ENCODE results near the gene HHEX.
A peak's percentile ranks its signal among the peaks of the same experiment; 100 is the strongest.

HHEX gene

DNA sequence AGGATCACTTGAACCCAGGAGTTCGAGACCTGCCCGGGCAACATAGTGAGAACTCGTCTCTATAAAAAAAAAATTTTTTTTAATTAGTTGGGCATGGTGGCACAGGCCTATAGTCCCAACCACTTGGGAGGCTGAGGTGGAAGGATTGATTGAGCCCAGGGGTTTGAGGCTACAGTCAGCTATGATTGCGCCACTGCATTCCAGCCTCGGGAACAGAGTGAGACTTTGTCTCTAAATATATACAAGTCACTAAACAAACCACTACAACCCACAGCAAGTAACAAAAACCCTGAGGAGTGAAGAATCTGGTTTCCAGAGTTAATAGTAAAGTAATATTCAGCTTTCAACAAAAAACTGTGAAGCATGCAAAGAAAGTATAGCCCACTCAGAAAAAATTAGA, 32.7 kb upstream of the HHEX start:
- peak; percentile 54; the same call in 1 of the 2 replicates for TF ChIP-seq CEBPB (IDR thresholded peaks at IDR 0.05)
- TF ChIP-seq, protein P1, sequence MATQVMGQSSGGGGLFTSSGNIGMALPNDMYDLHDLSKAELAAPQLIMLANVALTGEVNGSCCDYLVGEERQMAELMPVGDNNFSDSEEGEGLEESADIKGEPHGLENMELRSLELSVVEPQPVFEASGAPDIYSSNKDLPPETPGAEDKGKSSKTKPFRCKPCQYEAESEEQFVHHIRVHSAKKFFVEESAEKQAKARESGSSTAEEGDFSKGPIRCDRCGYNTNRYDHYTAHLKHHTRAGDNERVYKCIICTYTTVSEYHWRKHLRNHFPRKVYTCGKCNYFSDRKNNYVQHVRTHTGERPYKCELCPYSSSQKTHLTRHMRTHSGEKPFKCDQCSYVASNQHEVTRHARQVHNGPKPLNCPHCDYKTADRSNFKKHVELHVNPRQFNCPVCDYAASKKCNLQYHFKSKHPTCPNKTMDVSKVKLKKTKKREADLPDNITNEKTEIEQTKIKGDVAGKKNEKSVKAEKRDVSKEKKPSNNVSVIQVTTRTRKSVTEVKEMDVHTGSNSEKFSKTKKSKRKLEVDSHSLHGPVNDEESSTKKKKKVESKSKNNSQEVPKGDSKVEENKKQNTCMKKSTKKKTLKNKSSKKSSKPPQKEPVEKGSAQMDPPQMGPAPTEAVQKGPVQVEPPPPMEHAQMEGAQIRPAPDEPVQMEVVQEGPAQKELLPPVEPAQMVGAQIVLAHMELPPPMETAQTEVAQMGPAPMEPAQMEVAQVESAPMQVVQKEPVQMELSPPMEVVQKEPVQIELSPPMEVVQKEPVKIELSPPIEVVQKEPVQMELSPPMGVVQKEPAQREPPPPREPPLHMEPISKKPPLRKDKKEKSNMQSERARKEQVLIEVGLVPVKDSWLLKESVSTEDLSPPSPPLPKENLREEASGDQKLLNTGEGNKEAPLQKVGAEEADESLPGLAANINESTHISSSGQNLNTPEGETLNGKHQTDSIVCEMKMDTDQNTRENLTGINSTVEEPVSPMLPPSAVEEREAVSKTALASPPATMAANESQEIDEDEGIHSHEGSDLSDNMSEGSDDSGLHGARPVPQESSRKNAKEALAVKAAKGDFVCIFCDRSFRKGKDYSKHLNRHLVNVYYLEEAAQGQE (IDR thresholded peaks at IDR 0.05; ENCODE audit: low read depth), result no peak

DNA sequence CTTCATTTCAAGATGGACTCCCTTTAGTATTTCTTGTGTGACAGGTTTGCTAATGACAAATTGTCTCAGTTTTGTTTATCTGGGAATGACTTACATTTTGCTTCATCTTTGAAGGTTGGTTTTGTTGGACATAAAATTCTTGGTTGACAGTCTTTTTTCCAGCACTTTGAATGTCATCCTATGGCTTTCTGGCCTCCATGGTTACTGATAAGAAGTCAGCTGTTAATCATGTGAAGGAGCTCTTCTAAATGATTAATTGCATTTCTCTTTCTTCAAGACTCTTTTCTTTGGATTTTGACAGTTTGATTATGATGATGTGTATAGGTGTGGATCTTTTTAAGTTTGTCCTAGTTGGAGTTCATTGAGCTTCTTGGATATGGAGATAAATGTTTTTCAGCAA, 26.9 kb upstream of the HHEX start:
- TF ChIP-seq ZBTB7A (IDR thresholded peaks at IDR 0.05; ENCODE audit: low read depth) (no peak), FOXM1 (IDR thresholded peaks at IDR 0.05; ENCODE audit: borderline replicate concordance, low read depth) (no peak), NFIC (IDR thresholded peaks at IDR 0.05) (no peak), EP300 (IDR thresholded peaks at IDR 0.05; ENCODE audit: borderline replicate concordance) (no peak), TAF1 (IDR thresholded peaks at IDR 0.05; ENCODE audit: low read depth) (no peak), RAD21 (IDR thresholded peaks at IDR 0.05; ENCODE audit: low read depth) (no peak), YY1 (IDR thresholded peaks at IDR 0.05; ENCODE audit: low read depth) (no peak), EGR1 (IDR thresholded peaks at IDR 0.05) (no peak), TCF12 (IDR thresholded peaks at IDR 0.05; ENCODE audit: low read depth) (no peak), CREB1 (IDR thresholded peaks at IDR 0.05; ENCODE audit: low read depth) (no peak)
- TF ChIP-seq, protein P1 (IDR thresholded peaks at IDR 0.05; ENCODE audit: low read depth), result no peak
- TF ChIP-seq, protein P2, sequence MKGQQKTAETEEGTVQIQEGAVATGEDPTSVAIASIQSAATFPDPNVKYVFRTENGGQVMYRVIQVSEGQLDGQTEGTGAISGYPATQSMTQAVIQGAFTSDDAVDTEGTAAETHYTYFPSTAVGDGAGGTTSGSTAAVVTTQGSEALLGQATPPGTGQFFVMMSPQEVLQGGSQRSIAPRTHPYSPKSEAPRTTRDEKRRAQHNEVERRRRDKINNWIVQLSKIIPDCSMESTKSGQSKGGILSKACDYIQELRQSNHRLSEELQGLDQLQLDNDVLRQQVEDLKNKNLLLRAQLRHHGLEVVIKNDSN (IDR thresholded peaks at IDR 0.05), result no peak

DNA sequence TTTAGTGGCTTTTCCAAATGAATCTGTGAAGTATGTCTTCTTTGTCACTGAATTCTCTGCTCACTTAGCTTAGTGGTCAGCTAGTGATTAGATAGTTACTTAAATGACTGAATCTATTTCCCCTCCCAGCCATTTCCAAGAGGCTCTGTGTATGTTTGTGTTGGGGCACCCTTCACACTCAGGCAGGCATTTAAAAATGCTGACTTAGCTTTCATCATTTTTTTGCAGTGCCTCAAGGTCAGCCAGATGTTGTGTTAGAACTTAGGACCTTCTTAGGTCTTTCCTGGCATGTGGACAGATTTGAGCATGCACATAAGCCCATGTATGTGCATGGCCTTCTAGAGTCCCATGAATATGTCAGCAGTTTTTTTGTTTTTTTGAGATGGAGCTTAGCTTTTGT, 25.4 kb upstream of the HHEX start:
- no peak for TF ChIP-seq YY1 (IDR thresholded peaks at IDR 0.05; ENCODE audit: low read depth)
- no peak for TF ChIP-seq RAD21 (IDR thresholded peaks at IDR 0.05; ENCODE audit: low read depth)
- no peak for TF ChIP-seq ZBTB7A (IDR thresholded peaks at IDR 0.05; ENCODE audit: low read depth)
- TF ChIP-seq CEBPB (IDR thresholded peaks at IDR 0.05), result no peak
- no peak for TF ChIP-seq FOXM1 (IDR thresholded peaks at IDR 0.05; ENCODE audit: borderline replicate concordance, low read depth)
- TF ChIP-seq, protein P3, sequence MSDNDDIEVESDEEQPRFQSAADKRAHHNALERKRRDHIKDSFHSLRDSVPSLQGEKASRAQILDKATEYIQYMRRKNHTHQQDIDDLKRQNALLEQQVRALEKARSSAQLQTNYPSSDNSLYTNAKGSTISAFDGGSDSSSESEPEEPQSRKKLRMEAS (IDR thresholded peaks at IDR 0.05), result no peak
- TF ChIP-seq, protein P1 (IDR thresholded peaks at IDR 0.05; ENCODE audit: low read depth), result no peak

DNA sequence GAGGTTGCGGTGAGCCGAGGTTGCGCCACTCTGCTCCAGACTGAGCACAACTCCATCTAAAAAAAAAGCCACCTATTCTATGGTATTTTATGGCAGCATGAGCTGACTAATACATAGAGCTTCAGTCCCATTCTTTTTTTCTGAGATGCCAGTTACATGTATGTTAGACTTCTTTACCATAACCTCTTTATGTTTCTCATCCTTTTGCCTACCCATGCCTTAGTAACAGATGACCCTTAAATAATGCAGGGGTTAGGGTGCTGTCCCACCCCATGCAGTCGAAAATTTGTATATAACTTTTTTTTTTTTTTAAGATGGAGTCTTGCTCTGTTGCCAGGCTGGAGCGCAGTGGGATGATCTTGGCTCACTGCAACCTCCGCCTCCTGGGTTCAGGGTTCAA, 22.7 kb upstream of the HHEX start:
- TF ChIP-seq FOXM1 (IDR thresholded peaks at IDR 0.05; ENCODE audit: borderline replicate concordance, low read depth), result no peak
- no peak for TF ChIP-seq EP300 (IDR thresholded peaks at IDR 0.05; ENCODE audit: borderline replicate concordance)
- TF ChIP-seq CEBPB (IDR thresholded peaks at IDR 0.05), result no peak
- TF ChIP-seq NFIC (IDR thresholded peaks at IDR 0.05), result no peak
- TF ChIP-seq, protein P2 (IDR thresholded peaks at IDR 0.05), result no peak
- TF ChIP-seq CREB1 (IDR thresholded peaks at IDR 0.05; ENCODE audit: low read depth), result no peak
- TF ChIP-seq TCF12 (IDR thresholded peaks at IDR 0.05; ENCODE audit: low read depth), result no peak
- TF ChIP-seq YY1 (IDR thresholded peaks at IDR 0.05; ENCODE audit: low read depth), result no peak
- no peak for TF ChIP-seq RAD21 (IDR thresholded peaks at IDR 0.05; ENCODE audit: low read depth)
- no peak for TF ChIP-seq TEAD4 (IDR thresholded peaks at IDR 0.05)
- TF ChIP-seq, protein P1 (IDR thresholded peaks at IDR 0.05; ENCODE audit: low read depth), result no peak
- no peak for TF ChIP-seq TAF1 (IDR thresholded peaks at IDR 0.05; ENCODE audit: low read depth)
- no peak for TF ChIP-seq ZBTB7A (IDR thresholded peaks at IDR 0.05; ENCODE audit: low read depth)
- TF ChIP-seq EGR1 (IDR thresholded peaks at IDR 0.05), result no peak
- TF ChIP-seq, protein P3 (IDR thresholded peaks at IDR 0.05), result no peak

All from Ishikawa (cell line).